Ishikawa (cell line): ENCODE results near the gene TMEM178B.

Experiments
- CEBPB ChIP-seq: IDR thresholded peaks from 2 replicates; pipeline ENCODE4 v1.6.1; 2012
- CREB1 ChIP-seq: IDR thresholded peaks from 2 replicates; pipeline ENCODE4 v1.6.1; 2012; ENCODE audit warnings: low read depth
- EGR1 ChIP-seq: IDR thresholded peaks from 2 replicates; pipeline ENCODE4 v1.6.1; 2012
- EP300 ChIP-seq: IDR thresholded peaks from 2 replicates; pipeline ENCODE4 v1.6.1; 2012; ENCODE audit warnings: borderline replicate concordance
- FOXM1 ChIP-seq: IDR thresholded peaks from 2 replicates; pipeline ENCODE4 v1.6.1; 2012; ENCODE audit warnings: low read depth, borderline replicate concordance
- NFIC ChIP-seq: IDR thresholded peaks from 2 replicates; pipeline ENCODE4 v1.6.1; 2012
- RAD21 ChIP-seq: IDR thresholded peaks from 2 replicates; pipeline ENCODE4 v1.6.1; 2012; ENCODE audit warnings: low read depth
- TAF1 ChIP-seq: IDR thresholded peaks from 2 replicates; pipeline ENCODE4 v1.6.1; 2012; ENCODE audit warnings: low read depth, mild to moderate bottlenecking
- TCF12 ChIP-seq: IDR thresholded peaks from 2 replicates; pipeline ENCODE4 v1.6.1; 2012; ENCODE audit warnings: low read depth
- TEAD4 ChIP-seq: IDR thresholded peaks from 2 replicates; pipeline ENCODE4 v1.6.1; 2012
- YY1 ChIP-seq: IDR thresholded peaks from 2 replicates; pipeline ENCODE4 v1.6.1; 2012; ENCODE audit warnings: low read depth
- ZBTB7A ChIP-seq: IDR thresholded peaks from 2 replicates; pipeline ENCODE4 v1.6.1; 2012; ENCODE audit warnings: low read depth
- TF ChIP-seq, protein P1 (sequence below): IDR thresholded peaks from 2 replicates; pipeline ENCODE4 v1.6.1; 2012
- TF ChIP-seq, protein P2 (sequence below): IDR thresholded peaks from 2 replicates; pipeline ENCODE4 v1.6.1; 2012; ENCODE audit warnings: low read depth, mild to moderate bottlenecking
- TF ChIP-seq, protein P3 (sequence below): IDR thresholded peaks from 2 replicates; pipeline ENCODE4 v1.6.1; 2012

The TMEM178B gene

DNA sequence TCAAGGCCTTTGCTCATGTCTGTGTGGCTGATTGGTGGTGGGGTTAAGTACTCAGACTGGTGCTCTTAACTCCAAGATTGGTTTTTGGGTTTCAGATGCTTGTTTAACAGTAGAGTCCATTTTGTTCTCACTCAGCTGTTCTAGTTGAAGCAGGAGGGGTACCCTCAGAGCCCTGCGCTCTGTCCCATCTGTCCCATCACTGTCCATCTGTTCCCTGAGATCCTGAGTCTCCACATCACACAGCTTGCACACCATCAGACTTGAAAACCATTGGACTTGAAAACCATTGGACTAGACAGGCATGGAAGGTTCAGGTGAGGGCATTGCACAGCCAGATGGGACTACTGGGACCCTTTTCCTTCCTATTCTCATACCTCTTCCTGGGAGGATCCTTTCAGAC is 39.3 kb downstream of the TMEM178B start:
- TF ChIP-seq, protein P1, sequence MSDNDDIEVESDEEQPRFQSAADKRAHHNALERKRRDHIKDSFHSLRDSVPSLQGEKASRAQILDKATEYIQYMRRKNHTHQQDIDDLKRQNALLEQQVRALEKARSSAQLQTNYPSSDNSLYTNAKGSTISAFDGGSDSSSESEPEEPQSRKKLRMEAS = no peak
- no peak for TF ChIP-seq FOXM1
- no peak for TF ChIP-seq ZBTB7A
- TF ChIP-seq EP300 = no peak
- TF ChIP-seq, protein P2, sequence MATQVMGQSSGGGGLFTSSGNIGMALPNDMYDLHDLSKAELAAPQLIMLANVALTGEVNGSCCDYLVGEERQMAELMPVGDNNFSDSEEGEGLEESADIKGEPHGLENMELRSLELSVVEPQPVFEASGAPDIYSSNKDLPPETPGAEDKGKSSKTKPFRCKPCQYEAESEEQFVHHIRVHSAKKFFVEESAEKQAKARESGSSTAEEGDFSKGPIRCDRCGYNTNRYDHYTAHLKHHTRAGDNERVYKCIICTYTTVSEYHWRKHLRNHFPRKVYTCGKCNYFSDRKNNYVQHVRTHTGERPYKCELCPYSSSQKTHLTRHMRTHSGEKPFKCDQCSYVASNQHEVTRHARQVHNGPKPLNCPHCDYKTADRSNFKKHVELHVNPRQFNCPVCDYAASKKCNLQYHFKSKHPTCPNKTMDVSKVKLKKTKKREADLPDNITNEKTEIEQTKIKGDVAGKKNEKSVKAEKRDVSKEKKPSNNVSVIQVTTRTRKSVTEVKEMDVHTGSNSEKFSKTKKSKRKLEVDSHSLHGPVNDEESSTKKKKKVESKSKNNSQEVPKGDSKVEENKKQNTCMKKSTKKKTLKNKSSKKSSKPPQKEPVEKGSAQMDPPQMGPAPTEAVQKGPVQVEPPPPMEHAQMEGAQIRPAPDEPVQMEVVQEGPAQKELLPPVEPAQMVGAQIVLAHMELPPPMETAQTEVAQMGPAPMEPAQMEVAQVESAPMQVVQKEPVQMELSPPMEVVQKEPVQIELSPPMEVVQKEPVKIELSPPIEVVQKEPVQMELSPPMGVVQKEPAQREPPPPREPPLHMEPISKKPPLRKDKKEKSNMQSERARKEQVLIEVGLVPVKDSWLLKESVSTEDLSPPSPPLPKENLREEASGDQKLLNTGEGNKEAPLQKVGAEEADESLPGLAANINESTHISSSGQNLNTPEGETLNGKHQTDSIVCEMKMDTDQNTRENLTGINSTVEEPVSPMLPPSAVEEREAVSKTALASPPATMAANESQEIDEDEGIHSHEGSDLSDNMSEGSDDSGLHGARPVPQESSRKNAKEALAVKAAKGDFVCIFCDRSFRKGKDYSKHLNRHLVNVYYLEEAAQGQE = no peak
- no peak for TF ChIP-seq YY1
- no peak for TF ChIP-seq EGR1
- no peak for TF ChIP-seq CEBPB
- no peak for TF ChIP-seq CREB1
- TF ChIP-seq NFIC = no peak
- TF ChIP-seq TAF1 = no peak

DNA sequence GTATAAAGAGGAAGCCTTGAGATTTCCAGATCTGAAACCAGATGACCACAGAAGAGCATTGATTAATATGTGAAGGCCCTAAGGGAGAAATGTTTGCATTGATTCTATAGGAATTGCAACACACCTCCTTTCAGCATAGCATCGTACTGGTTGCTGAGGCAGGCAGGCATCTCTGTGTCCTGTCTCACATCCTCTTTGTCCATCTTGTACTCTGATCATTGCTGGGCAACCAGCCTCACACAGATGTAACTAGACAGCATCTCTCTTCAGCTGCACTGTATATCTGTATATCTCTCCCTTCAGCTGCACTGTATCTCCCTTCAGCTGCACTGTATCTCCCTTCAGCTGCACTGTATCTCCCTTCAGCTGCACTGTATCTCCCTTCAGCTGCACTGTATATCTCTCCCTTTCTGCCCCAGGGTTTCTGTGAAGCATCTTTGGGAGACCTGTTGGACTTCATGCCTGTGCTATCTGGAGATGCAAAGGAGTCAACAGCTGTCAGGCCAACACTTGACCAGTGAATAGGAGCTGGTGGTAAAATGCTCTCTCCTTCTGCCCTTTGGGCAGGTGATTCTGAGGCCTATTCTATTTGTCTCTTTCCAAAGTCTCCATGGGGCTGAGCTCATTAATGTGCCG is 40.3 kb downstream of the TMEM178B start:
- TF ChIP-seq, protein P2 = no peak
- TF ChIP-seq RAD21 (no peak), FOXM1 (no peak), EP300 (no peak), CREB1 (no peak), CEBPB (no peak), TCF12 (no peak), ZBTB7A (no peak), TAF1 (no peak), NFIC (no peak), YY1 (no peak)
- TF ChIP-seq, protein P1 = no peak
- TF ChIP-seq, protein P3, sequence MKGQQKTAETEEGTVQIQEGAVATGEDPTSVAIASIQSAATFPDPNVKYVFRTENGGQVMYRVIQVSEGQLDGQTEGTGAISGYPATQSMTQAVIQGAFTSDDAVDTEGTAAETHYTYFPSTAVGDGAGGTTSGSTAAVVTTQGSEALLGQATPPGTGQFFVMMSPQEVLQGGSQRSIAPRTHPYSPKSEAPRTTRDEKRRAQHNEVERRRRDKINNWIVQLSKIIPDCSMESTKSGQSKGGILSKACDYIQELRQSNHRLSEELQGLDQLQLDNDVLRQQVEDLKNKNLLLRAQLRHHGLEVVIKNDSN = no peak

DNA sequence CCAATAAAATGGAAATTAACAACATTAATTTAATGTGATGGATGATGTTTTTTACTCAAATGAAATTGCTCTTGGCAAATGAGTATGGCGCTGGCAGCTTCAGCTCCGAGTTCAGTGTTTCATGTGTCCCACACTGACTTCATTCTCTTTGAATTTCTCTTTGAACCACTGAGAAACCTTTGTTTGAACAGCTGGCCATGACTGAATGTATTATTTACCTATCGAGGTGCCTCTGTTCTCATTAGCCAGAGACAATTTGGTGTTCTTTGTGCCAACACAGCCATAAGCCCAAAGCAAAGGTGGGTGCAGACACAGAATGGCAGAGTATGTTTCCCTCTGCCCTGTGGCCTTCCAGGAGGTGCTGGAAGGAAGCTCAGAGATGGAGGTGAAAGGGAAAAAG is 42.1 kb downstream of the TMEM178B start:
- no peak for TF ChIP-seq TCF12

DNA sequence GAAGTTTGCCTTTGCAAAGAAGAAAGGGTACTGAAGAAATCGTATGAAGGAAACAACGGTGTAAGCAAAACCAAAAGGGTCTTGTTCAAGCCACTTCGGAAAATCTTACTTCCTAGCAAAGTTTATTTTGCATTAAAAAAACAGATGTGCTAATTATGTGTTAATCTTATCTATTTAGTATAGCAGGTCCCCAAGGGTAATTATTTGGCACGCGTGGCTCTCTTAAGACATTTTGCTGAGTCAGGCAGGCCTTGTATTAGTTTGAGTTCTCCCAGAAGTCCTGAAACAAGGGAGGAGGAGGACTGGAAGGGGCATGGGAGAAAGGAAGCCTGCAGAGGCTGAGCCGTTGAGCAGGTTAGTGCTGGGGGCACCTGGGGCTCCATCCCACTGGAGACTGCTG is 44.9 kb downstream of the TMEM178B start:
- TF ChIP-seq RAD21 (no peak), FOXM1 (no peak), TEAD4 (no peak), YY1 (no peak), NFIC (no peak), ZBTB7A (no peak), EP300 (no peak), CREB1 (no peak), TAF1 (no peak), CEBPB (no peak), EGR1 (no peak), TCF12 (no peak)
- TF ChIP-seq, protein P2 = no peak
- TF ChIP-seq, protein P1 = no peak
- TF ChIP-seq, protein P3 = no peak
